ENCODE measurements around the gene DCAF15.

- no peak for TF ChIP-seq CTCF (IDR thresholded peaks at IDR 0.05)
- no peak for TF ChIP-seq POLR2A (IDR thresholded peaks at IDR 0.05)
- TF ChIP-seq POLR2AphosphoS5 (IDR thresholded peaks at IDR 0.05), result no peak
Measured at GRCh38 chr19:13909430-13909829, 42.9 kb upstream of the DCAF15 start.

All from gastroesophageal sphincter (tissue), 3 donors.